ENCODE measurements around the gene HENMT1. TPM values are rescaled to one million over a fixed set of nuclear protein-coding genes. Genes with fewer than 3 reads are reported as not detected.

The HENMT1 gene
- total RNA-seq, 1 experiment from 2014 or later, result 23.0 TPM

DNA sequence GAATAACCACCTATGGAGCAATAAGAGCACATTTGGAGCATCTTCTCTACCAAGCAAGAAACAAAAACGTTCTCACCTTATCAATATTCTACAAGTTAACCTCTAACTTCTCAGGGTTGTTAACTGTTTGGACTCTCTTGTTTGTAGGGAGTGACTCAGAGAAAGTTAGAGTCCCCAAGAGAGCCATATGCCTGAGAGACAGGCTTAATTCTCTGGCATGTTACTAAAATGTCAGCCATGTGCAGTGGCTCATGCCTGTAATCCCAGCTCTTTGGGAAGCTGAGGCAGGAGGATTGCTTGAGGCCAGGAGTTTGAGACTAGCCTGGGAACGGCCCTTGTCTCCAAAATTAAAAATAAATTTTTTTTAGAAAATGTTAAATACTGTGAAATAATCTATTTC lies 4.2 kb upstream of the HENMT1 start:
- BruUV-seq (replicated peaks), result no TSS peak
- Histone ChIP-seq H3K4me1 (ENCODE audit: control insufficient read depth, insufficient read depth, low read length) (peaks cover under 1% of the 10 kb centered on the region; the same call in 1 of the 2 replicates), H3K36me3 (ENCODE audit: control insufficient read depth, insufficient read depth, low read length) (no peaks in the 10 kb centered on the region), H3K27ac (ENCODE audit: low read length) (no peak overlapping the region), H3K27me3 (ENCODE audit: control insufficient read depth, insufficient read depth, low read length) (no peaks in the 10 kb centered on the region), H3K9me3 (ENCODE audit: control insufficient read depth, insufficient read depth, low read depth, low read length) (no peaks in the 10 kb centered on the region), H3K4me3 (ENCODE audit: low read depth in 2 of 2, low read length in 2 of 2) (no peak overlapping the region)
- intact Hi-C loops (cut with micrococcal nuclease; ENCODE audit: unreplicated experiment), result no loop called here
- in situ Hi-C loops (cut with HindIII; ENCODE audit: low pct_unique_long_range_greater_than_20kb, low sequenced_read_pairs), result no loop called here
- ATAC-seq, result no peak
- DNase-seq (ENCODE audit: low read depth, low spot score), result no peak
- ChIA-PET CTCF (no interaction called here), POLR2A (interaction anchor here (0.6 kb wide), 1 partner anchor 699 kb away, joined by 3 read pairs; no protein-coding TSS in a partner anchor)
- TF ChIP-seq SIN3A (IDR thresholded peaks at IDR 0.05; ENCODE audit: borderline replicate concordance, insufficient read depth, low read depth, low read length) (no peak), POLR2AphosphoS5 (IDR thresholded peaks at IDR 0.05; ENCODE audit: low read depth, low read length) (no peak)

DNA sequence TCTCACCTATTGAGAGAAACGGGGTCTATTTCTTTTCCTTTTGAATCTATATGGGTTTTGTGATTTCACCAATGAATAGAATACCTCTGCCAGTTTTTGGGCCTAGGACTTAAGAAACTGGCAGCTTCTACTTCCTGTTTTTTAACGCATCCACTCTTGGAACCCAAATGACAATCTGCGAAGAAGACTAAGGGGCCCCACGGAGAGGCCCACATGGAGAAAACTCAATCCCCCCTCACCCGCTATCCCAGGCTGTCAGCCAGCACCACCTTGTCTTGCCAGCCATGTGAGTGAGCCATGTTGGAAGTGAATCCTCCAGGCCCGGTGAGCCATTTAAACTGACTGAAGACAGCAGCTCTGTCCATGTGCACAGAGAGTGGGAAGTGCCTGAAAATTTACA lies 3.6 kb upstream of the HENMT1 start:
- Histone ChIP-seq H3K9me3 (ENCODE audit: control insufficient read depth, insufficient read depth, low read depth, low read length) (no peaks in the 10 kb centered on the region), H3K4me1 (ENCODE audit: control insufficient read depth, insufficient read depth, low read length) (peaks cover 3% of the 10 kb centered on the region; the same call in 1 of the 2 replicates), H3K4me3 (ENCODE audit: low read depth in 2 of 2, low read length in 2 of 2) (no peak overlapping the region), H3K36me3 (ENCODE audit: control insufficient read depth, insufficient read depth, low read length) (no peaks in the 10 kb centered on the region), H3K27ac (ENCODE audit: low read length) (no peak overlapping the region), H3K27me3 (ENCODE audit: control insufficient read depth, insufficient read depth, low read length) (no peaks in the 10 kb centered on the region)
- ATAC-seq (no peak), DNase-seq (ENCODE audit: low read depth, low spot score) (no peak)
- intact Hi-C loops (cut with micrococcal nuclease; ENCODE audit: unreplicated experiment), result no loop called here
- in situ Hi-C loops (cut with HindIII; ENCODE audit: low pct_unique_long_range_greater_than_20kb, low sequenced_read_pairs), result no loop called here
- BruUV-seq (replicated peaks), result no TSS peak
- CTCF ChIA-PET, result no interaction called here
- POLR2A ChIA-PET, result interaction anchor here (0.6 kb wide), 1 partner anchor 700 kb away, joined by 3 read pairs; no protein-coding TSS in a partner anchor
- TF ChIP-seq, protein P1, sequence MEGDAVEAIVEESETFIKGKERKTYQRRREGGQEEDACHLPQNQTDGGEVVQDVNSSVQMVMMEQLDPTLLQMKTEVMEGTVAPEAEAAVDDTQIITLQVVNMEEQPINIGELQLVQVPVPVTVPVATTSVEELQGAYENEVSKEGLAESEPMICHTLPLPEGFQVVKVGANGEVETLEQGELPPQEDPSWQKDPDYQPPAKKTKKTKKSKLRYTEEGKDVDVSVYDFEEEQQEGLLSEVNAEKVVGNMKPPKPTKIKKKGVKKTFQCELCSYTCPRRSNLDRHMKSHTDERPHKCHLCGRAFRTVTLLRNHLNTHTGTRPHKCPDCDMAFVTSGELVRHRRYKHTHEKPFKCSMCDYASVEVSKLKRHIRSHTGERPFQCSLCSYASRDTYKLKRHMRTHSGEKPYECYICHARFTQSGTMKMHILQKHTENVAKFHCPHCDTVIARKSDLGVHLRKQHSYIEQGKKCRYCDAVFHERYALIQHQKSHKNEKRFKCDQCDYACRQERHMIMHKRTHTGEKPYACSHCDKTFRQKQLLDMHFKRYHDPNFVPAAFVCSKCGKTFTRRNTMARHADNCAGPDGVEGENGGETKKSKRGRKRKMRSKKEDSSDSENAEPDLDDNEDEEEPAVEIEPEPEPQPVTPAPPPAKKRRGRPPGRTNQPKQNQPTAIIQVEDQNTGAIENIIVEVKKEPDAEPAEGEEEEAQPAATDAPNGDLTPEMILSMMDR (IDR thresholded peaks at IDR 0.05), result no peak
- TF ChIP-seq, protein P2, sequence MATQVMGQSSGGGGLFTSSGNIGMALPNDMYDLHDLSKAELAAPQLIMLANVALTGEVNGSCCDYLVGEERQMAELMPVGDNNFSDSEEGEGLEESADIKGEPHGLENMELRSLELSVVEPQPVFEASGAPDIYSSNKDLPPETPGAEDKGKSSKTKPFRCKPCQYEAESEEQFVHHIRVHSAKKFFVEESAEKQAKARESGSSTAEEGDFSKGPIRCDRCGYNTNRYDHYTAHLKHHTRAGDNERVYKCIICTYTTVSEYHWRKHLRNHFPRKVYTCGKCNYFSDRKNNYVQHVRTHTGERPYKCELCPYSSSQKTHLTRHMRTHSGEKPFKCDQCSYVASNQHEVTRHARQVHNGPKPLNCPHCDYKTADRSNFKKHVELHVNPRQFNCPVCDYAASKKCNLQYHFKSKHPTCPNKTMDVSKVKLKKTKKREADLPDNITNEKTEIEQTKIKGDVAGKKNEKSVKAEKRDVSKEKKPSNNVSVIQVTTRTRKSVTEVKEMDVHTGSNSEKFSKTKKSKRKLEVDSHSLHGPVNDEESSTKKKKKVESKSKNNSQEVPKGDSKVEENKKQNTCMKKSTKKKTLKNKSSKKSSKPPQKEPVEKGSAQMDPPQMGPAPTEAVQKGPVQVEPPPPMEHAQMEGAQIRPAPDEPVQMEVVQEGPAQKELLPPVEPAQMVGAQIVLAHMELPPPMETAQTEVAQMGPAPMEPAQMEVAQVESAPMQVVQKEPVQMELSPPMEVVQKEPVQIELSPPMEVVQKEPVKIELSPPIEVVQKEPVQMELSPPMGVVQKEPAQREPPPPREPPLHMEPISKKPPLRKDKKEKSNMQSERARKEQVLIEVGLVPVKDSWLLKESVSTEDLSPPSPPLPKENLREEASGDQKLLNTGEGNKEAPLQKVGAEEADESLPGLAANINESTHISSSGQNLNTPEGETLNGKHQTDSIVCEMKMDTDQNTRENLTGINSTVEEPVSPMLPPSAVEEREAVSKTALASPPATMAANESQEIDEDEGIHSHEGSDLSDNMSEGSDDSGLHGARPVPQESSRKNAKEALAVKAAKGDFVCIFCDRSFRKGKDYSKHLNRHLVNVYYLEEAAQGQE (IDR thresholded peaks at IDR 0.05; ENCODE audit: insufficient read depth in 1 of 2, low read depth in 2 of 2, low read length in 1 of 2), result no peak
- TF ChIP-seq SIN3A (IDR thresholded peaks at IDR 0.05; ENCODE audit: borderline replicate concordance, insufficient read depth, low read depth, low read length) (no peak), TCF7L2 (IDR thresholded peaks at IDR 0.05; ENCODE audit: low read depth, low read length) (no peak), POLR2AphosphoS5 (IDR thresholded peaks at IDR 0.05; ENCODE audit: low read depth, low read length) (no peak)

DNA sequence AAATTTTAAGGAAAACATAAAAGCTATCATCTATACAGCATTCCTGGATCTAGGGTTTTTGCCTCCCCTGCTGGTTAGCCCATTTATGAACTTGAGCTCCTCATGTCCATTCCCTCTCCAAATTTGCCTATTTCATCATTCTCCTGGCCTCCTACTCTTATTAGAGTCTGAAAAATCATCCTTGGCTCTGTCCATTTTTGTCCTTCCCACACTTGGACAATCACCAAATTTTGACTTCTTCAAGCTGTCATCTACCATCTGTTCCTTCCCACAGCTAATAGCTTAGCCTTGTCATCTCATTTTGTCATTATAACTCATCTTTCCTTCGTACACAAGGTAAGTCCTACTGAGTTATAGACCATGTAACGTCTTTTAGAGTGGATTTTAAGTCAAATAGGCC lies 2.2 kb upstream of the HENMT1 start:
- intact Hi-C loops (cut with micrococcal nuclease; ENCODE audit: unreplicated experiment), result no loop called here
- no peaks in the 10 kb centered on the region for H3K9me3 ChIP-seq (ENCODE audit: control insufficient read depth, insufficient read depth, low read depth, low read length)
- no peaks in the 10 kb centered on the region for H3K36me3 ChIP-seq (ENCODE audit: control insufficient read depth, insufficient read depth, low read length)
- no peak overlapping the region for H3K27ac ChIP-seq (ENCODE audit: low read length)
- DNase-seq (ENCODE audit: low read depth, low spot score) (no peak), ATAC-seq (no peak)
- H3K4me3 ChIP-seq (ENCODE audit: low read depth in 2 of 2, low read length in 2 of 2), result no peak overlapping the region
- TF ChIP-seq SIN3A (IDR thresholded peaks at IDR 0.05; ENCODE audit: borderline replicate concordance, insufficient read depth, low read depth, low read length), result no peak
- TF ChIP-seq, protein P1 (IDR thresholded peaks at IDR 0.05), result no peak
- TF ChIP-seq POLR2AphosphoS5 (IDR thresholded peaks at IDR 0.05; ENCODE audit: low read depth, low read length), result no peak
- TF ChIP-seq, protein P2 (IDR thresholded peaks at IDR 0.05; ENCODE audit: insufficient read depth in 1 of 2, low read depth in 2 of 2, low read length in 1 of 2), result no peak
- TF ChIP-seq TCF7L2 (IDR thresholded peaks at IDR 0.05; ENCODE audit: low read depth, low read length), result no peak
- in situ Hi-C loops (cut with HindIII; ENCODE audit: low pct_unique_long_range_greater_than_20kb, low sequenced_read_pairs), result no loop called here
- ChIA-PET POLR2A (no interaction called here), CTCF (no interaction called here)
- H3K4me1 ChIP-seq (ENCODE audit: control insufficient read depth, insufficient read depth, low read length), result peaks cover 3% of the 10 kb centered on the region; the same call in 1 of the 2 replicates
- BruUV-seq (replicated peaks), result no TSS peak
- no peaks in the 10 kb centered on the region for H3K27me3 ChIP-seq (ENCODE audit: control insufficient read depth, insufficient read depth, low read length)

Data from Panc1 (cell line).